ENCODE data around the gene CDH22. TPM values are rescaled to one million over a fixed set of nuclear protein-coding genes. Genes with fewer than 3 reads are reported as not detected.

The CDH22 gene
- total and polyA plus RNA-seq, 10 of the 15 experiments (the other 5 are each of a cell fraction or from before 2014, with no cell fraction given) = not detected

GRCh38 chr20:46311719-46312074 is 3.4 kb upstream of the CDH22 start:
- Histone ChIP-seq H3K4me2 (ENCODE audit: control insufficient read depth, insufficient read depth) (no peak overlapping the region), H3K36me3 (ENCODE audit: control insufficient read depth in 2 of 2, insufficient read depth in 2 of 2, low read length in 1 of 2) (no peaks in the 10 kb centered on the region), H3K27ac (ENCODE audit: control insufficient read depth, insufficient read depth) (no peak overlapping the region), H4K20me1 (ENCODE audit: control insufficient read depth, insufficient read depth) (no peaks in the 10 kb centered on the region; the same call in 1 of the 2 replicates), H3K79me2 (ENCODE audit: control insufficient read depth, insufficient read depth, low read length) (no peaks in the 10 kb centered on the region), H3K9me3 (replicated peaks; ENCODE audit: control insufficient read depth, insufficient read depth, low read length) (no peaks in the 10 kb centered on the region), H2AFZ (ENCODE audit: control insufficient read depth, low read depth, low read length) (no peak overlapping the region), H3K9ac (ENCODE audit: control insufficient read depth, insufficient read depth, low read length) (no peak overlapping the region), H3K4me1 (ENCODE audit: control insufficient read depth, insufficient read depth, low read length) (no peaks in the 10 kb centered on the region), H3K4me3 (no peak overlapping the region), H3K27me3 (replicated peaks in 1 of 2; ENCODE audit: control insufficient read depth in 2 of 2, insufficient read depth in 2 of 2, low read length in 1 of 2) (peaks cover 21 to 30% of the 10 kb centered on the region in 2 experiments)
- in situ Hi-C loops (cut with MboI) (no loop called here), intact Hi-C loops (cut with micrococcal nuclease; ENCODE audit: unreplicated experiment) (no loop called here)
- no TSS peak for BruUV-seq (replicated peaks)
- FAIRE-seq (no peak), DNase-seq (ENCODE audit: low read depth, low spot score) (no peak), ATAC-seq (no peak)
- WGBS (ENCODE audit: insufficient coverage, insufficient replicate concordance, low lambda C conversion rate, missing lambda C conversion rate) = 3% methylated on average over 3 of the region's 5 CpGs
- CTCF ChIA-PET = no interaction called here
- POLR2A ChIA-PET = no interaction called here
- no peak for TF ChIP-seq TBL1XR1 (IDR thresholded peaks at IDR 0.05; ENCODE audit: low read depth, low read length)
- TF ChIP-seq WRNIP1 (IDR thresholded peaks at IDR 0.05; ENCODE audit: borderline replicate concordance, low read depth, low read length) = no peak
- TF ChIP-seq MEF2A (IDR thresholded peaks at IDR 0.05; ENCODE audit: insufficient read depth, low read depth, low read length) = no peak
- TF ChIP-seq IKZF2 (IDR thresholded peaks at IDR 0.05) = no peak
- no peak for TF ChIP-seq RCOR1 (conservative IDR thresholded peaks at IDR 0.05; ENCODE audit: low read depth, low read length)
- TF ChIP-seq NRF1 (conservative IDR thresholded peaks at IDR 0.05; ENCODE audit: low read depth, low read length) = no peak
- TF ChIP-seq ZBTB4 (CRISPR knock-in tag; IDR thresholded peaks at IDR 0.05) = no peak
- TF ChIP-seq USF1 (IDR thresholded peaks at IDR 0.05; ENCODE audit: borderline replicate concordance, extremely low read length, insufficient read depth, low read depth, low read length) = no peak
- TF ChIP-seq HCFC1 (IDR thresholded peaks at IDR 0.05; ENCODE audit: low read length) = no peak
- no peak for TF ChIP-seq YY1 (IDR thresholded peaks at IDR 0.05; ENCODE audit: low read depth, low read length)
- no peak for TF ChIP-seq EZH2 (IDR thresholded peaks at IDR 0.05; ENCODE audit: borderline replicate concordance, control insufficient read depth, low read depth, low read length)
- TF ChIP-seq IRF3 (IDR thresholded peaks at IDR 0.05) = no peak
- TF ChIP-seq BCL11A (IDR thresholded peaks at IDR 0.05; ENCODE audit: low read depth, low read length) = no peak
- TF ChIP-seq E4F1 (IDR thresholded peaks at IDR 0.05; ENCODE audit: borderline replicate concordance, partially characterized antibody) = no peak
- TF ChIP-seq MXI1 (IDR thresholded peaks at IDR 0.05; ENCODE audit: low read depth, low read length) = no peak
- no peak for TF ChIP-seq ETV6 (conservative IDR thresholded peaks at IDR 0.05 in 1 of 2, IDR thresholded peaks at IDR 0.05 in 1 of 2; ENCODE audit: borderline replicate concordance in 1 of 2, low read depth in 1 of 2)
- SMC1A ChIA-PET (ENCODE audit: uncharacterized antibody, unreplicated experiment) = no interaction called here
- RAD21 ChIA-PET (ENCODE audit: unreplicated experiment) = interaction anchor here (1.0 kb wide), 1 partner anchor 126 kb away, joined by 3 read pairs; no protein-coding TSS in a partner anchor

All from GM12878 (cell line).